Adrenal gland (tissue), 12 donors: Measurements from ENCODE around the gene RNF145. TPM values are rescaled to one million over a fixed set of nuclear protein-coding genes. Genes with fewer than 3 reads are reported as not detected.

Experiments used
- DNase-seq, 7 donors: peaks; one replicate each; pipeline ENCODE4 v3.0.0-alpha.2; 2019 to 2020
- H3K27ac ChIP-seq, 5 donors: fragments of 200-600 bp; sonication (generic) in 4 of 5; 1 replicate in 3 of 5; 2 replicates in 2 of 5; pipeline versions ENCODE4 v1.5.1 to v1.8.0; 2016 to 2020; ENCODE audit warnings: mild to moderate bottlenecking in 1 of 5
- H3K27me3 ChIP-seq: fragments of 200-600 bp; 2 replicates; pipeline ENCODE4 v1.8.0; 2021
- H3K36me3 ChIP-seq, 2 donors: fragments of 200-600 bp; replicated peaks in 1 of 2; 1 replicate in 1 of 2; 2 replicates in 1 of 2; pipeline versions ENCODE4 v1.5.1 to v1.8.0; 2018 to 2022
- H3K4me1 ChIP-seq, 2 donors: fragments of 200-600 bp; replicated peaks in 1 of 2; 1 replicate in 1 of 2; 2 replicates in 1 of 2; pipeline versions ENCODE4 v1.5.1 to v1.8.0; 2018 to 2021
- H3K4me3 ChIP-seq, 4 donors: fragments of 200-600 bp; sonication (generic) in 3 of 4; one replicate each; pipeline ENCODE4 v1.5.1; 2016 to 2018
- H3K9me3 ChIP-seq, 3 donors: fragments of 200-600 bp; sonication (generic) in 1 of 3; replicated peaks in 1 of 3; 1 replicate in 2 of 3; 2 replicates in 1 of 3; pipeline versions ENCODE4 v1.5.1 to v1.8.0; 2016 to 2021
- CTCF ChIP-seq, 6 experiments: fragments of 450-650 bp in 4 of 6; fragments of 200-600 bp in 2 of 6; sonication (generic) in 1 of 6; IDR thresholded peaks; 1 replicate in 5 of 6; 2 replicates in 1 of 6; pipeline versions ENCODE4 v1.5.1 to v1.8.0; 2016 to 2021; ENCODE audit warnings: antibody characterized with exemption in 6 of 6, mild to moderate bottlenecking in 2 of 6, moderate library complexity in 1 of 6
- POLR2A ChIP-seq, 2 donors: fragments of 450-650 bp; IDR thresholded peaks; one replicate each; pipeline ENCODE4 v1.6.1; 2017; ENCODE audit warnings: antibody characterized with exemption in 2 of 2, mild to moderate bottlenecking in 2 of 2, moderate library complexity in 1 of 2
- WGBS, 4 donors: extraction: QIAGEN DNeasy Blood & Tissue Kit in 2 of 4; methylation state at CpG; one replicate each; pipeline versions ENCODE4 v1.1.5 to v1.1.7; 2013 to 2017; 5-methylcytosine and 5-hydroxymethylcytosine counted together
- intact Hi-C, 2 donors: fragments of 100-400 bp; cut with DNase I; formaldehyde crosslinking; loops; one replicate each; pipeline versions ENCODE4 v1.14.1 to v1.15.0; 2022 to 2023
- polyA plus RNA-seq, 3 donors: library from polyadenylated mRNA; stranded (reverse); fragments of 200-250 nt in 2 of 3; fragments of 350-450 nt in 1 of 3; fragmentation: Illumina TruSeq in 1 of 3; extraction: RNeasy Lipid Tissue Mini Kit (QIAGEN cat#74804) in 1 of 3; gene quantifications; one replicate each; pipeline ENCODE4 v1.2.3, GENCODE V29; 2013 to 2014
- total RNA-seq, 9 donors: library from RNA; depleted of rRNA in 4 of 9; stranded (reverse); fragments of >200 nt in 4 of 9; fragments of 120-200 nt in 1 of 9; fragmentation: NEBNext Ultra II Directional in 1 of 9; extraction: Animal tissue kit (Norgen Biotek cat#: 25700) in 1 of 9; gene quantifications; one replicate each; pipeline versions ENCODE4 v1.1.0 to v1.2.4, GENCODE V29; 2013 to 2023
- donor health status: healthy with polysubstance abuse.
- donor health status: Bipolar disorder and iron deficiency.
- donor health status: DM: yes; HTN: yes; CAD: no.
- donor health status: DM: no; HTN: no; CAD: no.
- donor health status: DM: no; HTN: no; CAD: no.
- donor health status: DM: yes; HTN: yes; CAD: no.

Gene RNF145
- total and polyA plus RNA-seq, 12 donors, result 20.2 to 138 (median 69.6) TPM

GRCh38 chr5:159244890-159245289 lies 35.5 kb upstream of the RNF145 start:
- H3K36me3 ChIP-seq, result no peaks in the 10 kb centered on the region
- H3K4me3 ChIP-seq, result no peak overlapping the region
- no peak overlapping the region for H3K27ac ChIP-seq
- DNase-seq, result no peak
- intact Hi-C loops, result no loop called here
- H3K27me3 ChIP-seq, result peaks cover under 1% of the 10 kb centered on the region
- TF ChIP-seq CTCF (IDR thresholded peaks at IDR 0.05), result no peak
- no peak for TF ChIP-seq POLR2A (IDR thresholded peaks at IDR 0.05)
- H3K4me1 ChIP-seq, result no peaks in the 10 kb centered on the region
- no peaks in the 10 kb centered on the region for H3K9me3 ChIP-seq

- DNase-seq, result no peak
- Histone ChIP-seq H3K36me3 (no peaks in the 10 kb centered on the region), H3K4me1 (no peaks in the 10 kb centered on the region), H3K9me3 (no peaks in the 10 kb centered on the region), H3K27me3 (no peaks in the 10 kb centered on the region), H3K4me3 (no peak overlapping the region), H3K27ac (no peak overlapping the region)
- intact Hi-C loops, result no loop called here
- WGBS, 4 donors, result 64 to 66% (median 66%) methylated on average over 3 of the region's 3 CpGs
- TF ChIP-seq CTCF (IDR thresholded peaks at IDR 0.05) (no peak), POLR2A (IDR thresholded peaks at IDR 0.05) (no peak)
These were observed 34.8 kb upstream of the RNF145 start for GRCh38 chr5:159244163-159244562.

- H3K4me1 ChIP-seq, result no peaks in the 10 kb centered on the region
- intact Hi-C loops, result no loop called here
- TF ChIP-seq CTCF (IDR thresholded peaks at IDR 0.05) (no peak), POLR2A (IDR thresholded peaks at IDR 0.05) (no peak)
These were observed 34.0 kb upstream of the RNF145 start for GRCh38 chr5:159243385-159243784.

GRCh38 chr5:159242656-159243055 lies 33.3 kb upstream of the RNF145 start:
- H3K27me3 ChIP-seq, result no peaks in the 10 kb centered on the region
- no peak overlapping the region for H3K27ac ChIP-seq
- H3K4me1 ChIP-seq, result no peaks in the 10 kb centered on the region
- no peaks in the 10 kb centered on the region for H3K36me3 ChIP-seq
- TF ChIP-seq CTCF (IDR thresholded peaks at IDR 0.05) (no peak), POLR2A (IDR thresholded peaks at IDR 0.05) (no peak)
- H3K9me3 ChIP-seq, result no peaks in the 10 kb centered on the region
- no peak overlapping the region for H3K4me3 ChIP-seq
- intact Hi-C loops, result no loop called here
- 53 to 59% (median 57%) methylated on average over 4 of the region's 4 CpGs for WGBS, 4 donors
- no peak for DNase-seq

More at GRCh38 chr5:159243385-159243784, 34.0 kb upstream of the RNF145 start:
- no peak overlapping the region for H3K4me3 ChIP-seq
- no peaks in the 10 kb centered on the region for H3K9me3 ChIP-seq
- no peak for DNase-seq
- H3K36me3 ChIP-seq, result no peaks in the 10 kb centered on the region
- H3K27me3 ChIP-seq, result no peaks in the 10 kb centered on the region
- H3K27ac ChIP-seq, result no peak overlapping the region
